ENCODE results near the gene TMEM117. TPM values are rescaled to one million over a fixed set of nuclear protein-coding genes. Genes with fewer than 3 reads are reported as not detected.
"Not testable (repeated sequence)": the region's sequence is repeated elsewhere in the genome, so short reads cannot be mapped to it uniquely, and the experiment has no call there.

Gene TMEM117
- total RNA-seq, 1 donor = 4.9 TPM

GRCh38 chr12:44347145-44347544 lies 511.3 kb downstream of the TMEM117 start:
- H3K4me3 ChIP-seq (ENCODE audit: low read length) = no peak overlapping the region
- no peaks in the 10 kb centered on the region for H3K27me3 ChIP-seq (ENCODE audit: insufficient read depth, low read length)
- no peaks in the 10 kb centered on the region for H3K9me3 ChIP-seq (ENCODE audit: low read depth, low read length)
- no peaks in the 10 kb centered on the region for H3K4me1 ChIP-seq (ENCODE audit: insufficient read depth, low read length)

DNA sequence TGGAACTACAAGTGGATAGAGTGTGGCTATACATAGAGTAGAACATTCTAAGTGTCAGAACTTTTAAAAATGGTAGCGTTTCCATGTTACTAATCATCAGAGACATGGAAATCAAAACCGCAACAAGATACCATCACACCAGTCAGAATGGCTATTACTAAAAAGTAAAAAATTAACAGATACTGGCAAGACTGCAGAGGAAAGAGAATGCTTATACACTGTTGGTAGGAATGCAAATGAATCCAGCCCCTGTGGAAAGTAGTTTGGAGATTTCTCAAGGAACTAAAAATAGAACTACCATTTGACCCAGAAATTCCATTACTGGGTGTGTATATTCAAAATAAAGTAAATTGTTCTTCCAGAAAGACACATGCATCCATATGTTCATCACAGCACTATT lies 521.6 kb downstream of the TMEM117 start:
- H3K4me3 ChIP-seq (ENCODE audit: low read length) = no peak overlapping the region
- no peaks in the 10 kb centered on the region for H3K9me3 ChIP-seq (ENCODE audit: low read depth, low read length)
- no peaks in the 10 kb centered on the region for H3K4me1 ChIP-seq (ENCODE audit: insufficient read depth, low read length)
- no peaks in the 10 kb centered on the region for H3K27me3 ChIP-seq (ENCODE audit: insufficient read depth, low read length)

DNA sequence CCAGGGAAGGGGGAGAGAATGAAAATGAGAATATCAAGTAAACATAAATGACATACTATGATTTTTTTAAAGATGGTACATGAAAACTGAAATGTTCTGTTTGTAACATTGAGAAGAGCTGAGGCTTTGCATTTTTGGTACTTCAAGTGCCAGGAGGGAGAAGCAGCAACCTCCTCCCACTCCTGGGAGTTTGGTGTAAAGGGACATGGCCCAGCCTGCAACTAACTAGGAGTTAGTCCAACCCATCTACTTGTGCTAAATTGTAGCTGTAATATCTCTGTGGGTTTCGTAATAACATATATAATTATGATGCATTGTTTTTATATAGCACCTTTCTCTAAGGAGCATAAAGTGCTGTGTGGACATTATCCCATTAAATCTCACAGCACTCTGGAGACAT lies 522.8 kb downstream of the TMEM117 start:
- H3K4me3 ChIP-seq (ENCODE audit: low read length) = no peak overlapping the region
- no peaks in the 10 kb centered on the region for H3K4me1 ChIP-seq (ENCODE audit: insufficient read depth, low read length)

DNA sequence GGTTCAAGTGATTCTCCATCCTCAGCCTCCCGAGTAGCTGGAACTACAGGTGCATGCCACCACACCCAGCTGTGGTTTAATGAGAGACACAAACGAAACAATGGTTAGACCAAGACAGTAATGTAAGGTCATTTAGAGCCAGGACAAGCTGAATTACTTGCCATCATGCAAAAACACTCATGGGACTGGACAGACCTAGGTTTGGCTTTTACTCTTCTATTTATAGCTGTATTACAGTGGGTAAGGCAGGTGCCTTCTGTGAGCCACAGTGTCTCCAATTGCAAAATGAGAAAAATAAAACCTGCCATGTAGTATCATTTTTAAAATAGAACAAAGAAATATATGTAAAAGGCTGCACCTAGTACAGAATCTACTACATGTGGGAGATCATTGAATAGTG lies 527.1 kb downstream of the TMEM117 start:
- Histone ChIP-seq H3K4me3 (ENCODE audit: low read length) (no peak overlapping the region), H3K9me3 (ENCODE audit: low read depth, low read length) (no peaks in the 10 kb centered on the region), H3K27me3 (ENCODE audit: insufficient read depth, low read length) (no peaks in the 10 kb centered on the region), H3K4me1 (ENCODE audit: insufficient read depth, low read length) (no peaks in the 10 kb centered on the region)

More for the DNA sequence above, 522.8 kb downstream of the TMEM117 start:
- Histone ChIP-seq H3K27me3 (ENCODE audit: insufficient read depth, low read length) (no peaks in the 10 kb centered on the region), H3K9me3 (ENCODE audit: low read depth, low read length) (no peaks in the 10 kb centered on the region)

DNA sequence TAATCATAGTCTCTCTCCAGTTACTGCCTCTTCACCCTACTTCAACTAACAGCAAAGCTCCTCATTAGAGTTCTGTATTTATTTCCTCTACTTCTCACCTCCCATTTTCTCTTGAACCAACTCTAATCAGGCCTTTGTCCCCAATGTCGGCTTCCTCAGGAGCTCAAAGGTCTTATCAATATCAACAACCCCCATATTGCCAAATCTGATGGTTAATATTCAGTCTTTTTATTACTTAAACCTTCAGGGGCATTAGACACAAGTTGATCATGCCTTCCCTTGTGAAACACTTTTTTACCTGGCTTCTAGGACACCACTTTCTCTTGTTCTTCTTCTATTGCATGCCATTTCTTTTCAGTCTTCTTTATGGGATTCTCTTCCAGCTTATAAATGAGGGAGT lies 531.3 kb downstream of the TMEM117 start:
- no peaks in the 10 kb centered on the region for H3K4me1 ChIP-seq (ENCODE audit: insufficient read depth, low read length)
- no peaks in the 10 kb centered on the region for H3K27me3 ChIP-seq (ENCODE audit: insufficient read depth, low read length)
- H3K9me3 ChIP-seq (ENCODE audit: low read depth, low read length) = no peaks in the 10 kb centered on the region
- H3K4me3 ChIP-seq (ENCODE audit: low read length) = no peak overlapping the region

GRCh38 chr12:44367916-44368315 lies 532.0 kb downstream of the TMEM117 start:
- Histone ChIP-seq H3K27me3 (ENCODE audit: insufficient read depth, low read length) (no peaks in the 10 kb centered on the region), H3K4me1 (ENCODE audit: insufficient read depth, low read length) (no peaks in the 10 kb centered on the region), H3K9me3 (ENCODE audit: low read depth, low read length) (no peaks in the 10 kb centered on the region), H3K4me3 (ENCODE audit: low read length) (no peak overlapping the region)

DNA sequence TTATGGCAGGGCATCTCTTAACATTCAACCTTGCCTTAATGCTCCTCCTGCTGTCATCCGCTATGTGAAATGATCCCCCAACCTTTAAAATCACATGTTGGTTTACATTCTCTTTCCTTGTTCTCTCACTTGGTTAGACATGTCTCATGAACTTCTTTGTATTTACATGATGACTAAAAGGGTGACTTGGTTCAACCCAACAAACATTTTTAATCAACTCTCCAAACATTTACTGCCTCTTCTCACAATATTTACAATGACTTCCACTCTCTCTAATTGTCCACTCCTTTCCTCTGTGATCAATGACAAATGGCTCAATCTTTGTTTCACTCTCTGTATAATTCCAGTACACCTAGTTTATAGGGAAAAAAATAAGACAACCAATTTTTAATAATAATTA lies 534.1 kb downstream of the TMEM117 start:
- Histone ChIP-seq H3K27me3 (ENCODE audit: insufficient read depth, low read length) (no peaks in the 10 kb centered on the region), H3K4me3 (ENCODE audit: low read length) (no peak overlapping the region), H3K4me1 (ENCODE audit: insufficient read depth, low read length) (no peaks in the 10 kb centered on the region), H3K9me3 (ENCODE audit: low read depth, low read length) (no peaks in the 10 kb centered on the region)

- H3K9me3 ChIP-seq (ENCODE audit: low read depth, low read length) = no peaks in the 10 kb centered on the region
- H3K4me1 ChIP-seq (ENCODE audit: insufficient read depth, low read length) = no peaks in the 10 kb centered on the region
- no peak overlapping the region for H3K4me3 ChIP-seq (ENCODE audit: low read length)
- no peaks in the 10 kb centered on the region for H3K27me3 ChIP-seq (ENCODE audit: insufficient read depth, low read length)
Observed at GRCh38 chr12:44370982-44371381, 535.1 kb downstream of the TMEM117 start.

GRCh38 chr12:44372259-44372658 lies 536.4 kb downstream of the TMEM117 start:
- H3K4me1 ChIP-seq (ENCODE audit: insufficient read depth, low read length) = no peaks in the 10 kb centered on the region
- H3K9me3 ChIP-seq (ENCODE audit: low read depth, low read length) = no peaks in the 10 kb centered on the region
- H3K27me3 ChIP-seq (ENCODE audit: insufficient read depth, low read length) = no peaks in the 10 kb centered on the region
- no peak overlapping the region for H3K4me3 ChIP-seq (ENCODE audit: low read length)

- no peaks in the 10 kb centered on the region for H3K9me3 ChIP-seq (ENCODE audit: low read depth, low read length)
- H3K4me3 ChIP-seq (ENCODE audit: low read length) = no peak overlapping the region
- H3K4me1 ChIP-seq (ENCODE audit: insufficient read depth, low read length) = no peaks in the 10 kb centered on the region
- no peaks in the 10 kb centered on the region for H3K27me3 ChIP-seq (ENCODE audit: insufficient read depth, low read length)
Observed at GRCh38 chr12:44375694-44376093, 539.8 kb downstream of the TMEM117 start.

GRCh38 chr12:44377443-44378187 lies 541.7 kb downstream of the TMEM117 start:
- Histone ChIP-seq H3K4me1 (ENCODE audit: insufficient read depth, low read length) (no peaks in the 10 kb centered on the region), H3K9me3 (ENCODE audit: low read depth, low read length) (no peaks in the 10 kb centered on the region), H3K4me3 (ENCODE audit: low read length) (no peak overlapping the region), H3K27me3 (ENCODE audit: insufficient read depth, low read length) (no peaks in the 10 kb centered on the region)

- not testable (repeated sequence) for H3K4me1 ChIP-seq (ENCODE audit: insufficient read depth, low read length)
Observed at GRCh38 chr12:44379113-44379512, 543.2 kb downstream of the TMEM117 start.

DNA sequence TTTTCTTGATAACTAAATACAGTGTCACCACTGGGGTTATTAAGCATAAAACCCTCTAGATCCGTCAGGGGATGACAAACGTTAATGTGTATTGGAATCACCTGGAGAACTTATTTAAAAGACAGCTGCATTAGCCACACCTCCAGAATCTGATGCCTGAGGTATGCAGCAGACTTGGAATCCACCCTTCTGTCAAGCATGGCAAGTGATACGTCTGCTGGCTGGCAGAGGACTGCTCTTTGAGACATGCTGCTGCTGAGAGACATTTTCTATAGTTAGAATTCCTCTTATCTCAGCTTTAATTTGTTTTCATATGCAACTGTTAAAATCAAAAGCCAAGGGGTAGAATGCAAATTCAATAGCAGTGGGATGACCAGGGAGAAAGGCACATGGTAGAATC lies 544.0 kb downstream of the TMEM117 start:
- Histone ChIP-seq H3K27me3 (ENCODE audit: insufficient read depth, low read length) (no peaks in the 10 kb centered on the region), H3K4me1 (ENCODE audit: insufficient read depth, low read length) (no peaks in the 10 kb centered on the region), H3K4me3 (ENCODE audit: low read length) (no peak overlapping the region), H3K9me3 (ENCODE audit: low read depth, low read length) (no peaks in the 10 kb centered on the region)

More at GRCh38 chr12:44379113-44379512, 543.2 kb downstream of the TMEM117 start:
- H3K27me3 ChIP-seq (ENCODE audit: insufficient read depth, low read length); H3K4me3 ChIP-seq (ENCODE audit: low read length); H3K9me3 ChIP-seq (ENCODE audit: low read depth, low read length): not testable (repeated sequence)

DNA sequence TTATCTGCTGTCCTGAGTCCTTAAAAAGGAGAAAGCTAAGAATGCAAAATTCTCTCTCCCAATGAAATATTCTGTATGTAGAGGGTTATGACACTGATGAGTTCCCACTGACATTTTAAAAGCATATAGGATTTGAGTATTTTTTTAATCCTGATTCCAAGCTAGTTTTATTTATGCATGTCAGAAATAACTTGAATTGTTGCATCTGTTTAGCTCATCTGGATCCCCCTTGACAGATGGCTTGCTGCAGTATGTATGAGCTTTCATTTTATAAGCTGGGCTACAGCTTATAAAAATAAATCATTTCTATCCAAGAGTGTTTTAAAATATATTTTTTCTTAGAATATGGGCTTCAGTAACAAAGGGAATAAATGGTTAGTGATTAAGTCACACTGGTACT lies 545.0 kb downstream of the TMEM117 start:
- Histone ChIP-seq H3K27me3 (ENCODE audit: insufficient read depth, low read length) (no peaks in the 10 kb centered on the region), H3K9me3 (ENCODE audit: low read depth, low read length) (no peaks in the 10 kb centered on the region), H3K4me1 (ENCODE audit: insufficient read depth, low read length) (no peaks in the 10 kb centered on the region), H3K4me3 (ENCODE audit: low read length) (no peak overlapping the region)

DNA sequence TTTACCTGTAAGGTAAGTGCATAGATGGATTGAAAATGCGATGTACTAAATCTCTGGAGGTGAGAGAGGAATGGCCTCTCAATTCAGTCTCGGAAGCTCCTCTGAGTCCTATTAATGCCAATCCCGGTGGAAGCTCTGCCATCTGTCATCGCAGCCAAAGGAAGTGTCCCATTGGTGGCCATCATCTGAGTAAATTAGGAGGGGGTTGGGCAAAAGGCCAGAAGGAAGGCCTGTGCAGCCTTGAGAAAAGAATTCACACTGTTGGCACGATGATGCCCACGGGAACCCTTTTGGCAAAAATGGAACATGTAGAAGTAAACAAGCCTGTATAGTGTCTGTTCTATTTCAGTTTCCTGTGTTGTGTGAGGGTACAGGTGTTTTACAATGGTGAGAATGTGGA lies 545.5 kb downstream of the TMEM117 start:
- Histone ChIP-seq H3K4me3 (ENCODE audit: low read length) (no peak overlapping the region), H3K4me1 (ENCODE audit: insufficient read depth, low read length) (no peaks in the 10 kb centered on the region), H3K27me3 (ENCODE audit: insufficient read depth, low read length) (no peaks in the 10 kb centered on the region), H3K9me3 (ENCODE audit: low read depth, low read length) (no peaks in the 10 kb centered on the region)

DNA sequence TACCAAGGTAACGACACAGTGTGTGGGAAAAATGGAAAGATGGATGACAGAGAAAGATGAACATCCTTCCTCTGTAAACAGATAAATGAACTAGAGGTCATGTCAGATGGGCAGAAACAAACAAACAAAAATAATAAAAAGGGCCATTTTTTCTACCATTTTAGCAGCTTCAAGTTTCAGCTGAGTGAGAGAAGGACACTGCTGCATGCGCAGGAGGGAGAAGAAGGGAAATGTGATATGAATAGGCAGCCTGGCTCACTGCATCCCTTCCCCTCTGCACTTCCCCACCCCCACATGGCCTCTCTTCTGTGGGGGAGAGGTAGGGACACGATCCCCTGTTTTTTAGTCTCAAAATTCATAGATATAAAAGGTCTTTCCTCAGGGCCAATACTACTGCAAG lies 548.3 kb downstream of the TMEM117 start:
- H3K4me3 ChIP-seq (ENCODE audit: low read length) = no peak overlapping the region
- H3K4me1 ChIP-seq (ENCODE audit: insufficient read depth, low read length) = no peaks in the 10 kb centered on the region
- no peaks in the 10 kb centered on the region for H3K27me3 ChIP-seq (ENCODE audit: insufficient read depth, low read length)
- no peaks in the 10 kb centered on the region for H3K9me3 ChIP-seq (ENCODE audit: low read depth, low read length)
